BLaER1 treated with 17β-estradiol and CSF1 and Interleukin-3, amounts not matched to agents 10 nM and 100 nM (cell line): ENCODE measurements around the gene CEP83.
"Not testable (repeated sequence)": the region's sequence is repeated elsewhere in the genome, so short reads cannot be mapped to it uniquely, and the experiment has no call there.

Experiments
- H3K27ac ChIP-seq, 11 experiments: shearing (Covaris generic); formaldehyde crosslinking; 2 replicates each; pipeline ENCODE4 v1.8.1; 2022
- H3K27me3 ChIP-seq, 11 experiments: shearing (Covaris generic); formaldehyde crosslinking; 2 replicates each; pipeline ENCODE4 v1.8.1; 2022
- H3K36me3 ChIP-seq, 11 experiments: shearing (Covaris generic); formaldehyde crosslinking; 2 replicates each; pipeline ENCODE4 v1.8.1; 2022
- H3K4me1 ChIP-seq, 10 experiments: shearing (Covaris generic); formaldehyde crosslinking; 2 replicates each; pipeline ENCODE4 v1.8.1; 2022
- H3K4me2 ChIP-seq, 11 experiments: shearing (Covaris generic); formaldehyde crosslinking; 2 replicates each; pipeline ENCODE4 v1.8.1; 2022
- H3K4me3 ChIP-seq, 10 experiments: shearing (Covaris generic); formaldehyde crosslinking; 2 replicates each; pipeline ENCODE4 v1.8.1; 2022
- H3K9ac ChIP-seq, 11 experiments: shearing (Covaris generic); formaldehyde crosslinking; 2 replicates each; pipeline ENCODE4 v1.8.1; 2022
- H3K9me3 ChIP-seq, 11 experiments: shearing (Covaris generic); formaldehyde crosslinking; replicated peaks in 1 of 11; 2 replicates each; pipeline ENCODE4 v1.8.1; 2022
- H4K20me1 ChIP-seq, 11 experiments: shearing (Covaris generic); formaldehyde crosslinking; 2 replicates each; pipeline ENCODE4 v1.8.1; 2022
- Cebpa-rat ChIP-seq, 11 experiments: shearing (Covaris generic); IDR thresholded peaks; 2 replicates each; pipeline ENCODE4 v1.8.1; 2022

CEP83 gene

DNA sequence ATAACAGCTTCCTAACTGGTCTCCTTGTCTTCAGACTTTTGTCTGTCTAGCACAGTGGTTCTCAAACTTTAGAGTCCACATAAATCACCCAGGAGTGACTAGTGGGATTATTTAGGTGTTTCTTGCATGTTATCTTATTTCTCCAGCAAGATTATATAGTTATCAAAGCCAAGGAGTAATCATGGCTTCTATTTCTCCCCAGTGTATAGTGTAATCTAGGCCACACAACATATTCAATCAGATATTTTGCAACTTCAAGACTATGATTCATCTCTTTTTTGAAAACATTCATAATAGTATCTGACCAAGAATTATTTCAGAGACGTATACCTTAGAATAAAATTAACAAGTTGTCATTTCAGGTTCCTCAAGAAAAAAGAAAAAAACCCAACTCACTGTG, 131.9 kb downstream of the CEP83 start:
- no peaks in the 10 kb centered on the region for H3K27me3 ChIP-seq
- no peak overlapping the region for H3K4me3 ChIP-seq
- H3K4me1 ChIP-seq: no peaks in the 10 kb centered on the region
- peaks cover 7 to 14% (median 10%) of the 10 kb centered on the region in 11 experiments for H3K9me3 ChIP-seq
- peaks cover 37 to 87% (median 62%) of the 10 kb centered on the region in 11 experiments for H3K36me3 ChIP-seq
- no peak overlapping the region for H3K4me2 ChIP-seq
- no peak overlapping the region for H3K9ac ChIP-seq
- no peaks in the 10 kb centered on the region for H4K20me1 ChIP-seq
- TF ChIP-seq Cebpa-rat (IDR thresholded peaks at IDR 0.05): no peak
- no peak overlapping the region for H3K27ac ChIP-seq

DNA sequence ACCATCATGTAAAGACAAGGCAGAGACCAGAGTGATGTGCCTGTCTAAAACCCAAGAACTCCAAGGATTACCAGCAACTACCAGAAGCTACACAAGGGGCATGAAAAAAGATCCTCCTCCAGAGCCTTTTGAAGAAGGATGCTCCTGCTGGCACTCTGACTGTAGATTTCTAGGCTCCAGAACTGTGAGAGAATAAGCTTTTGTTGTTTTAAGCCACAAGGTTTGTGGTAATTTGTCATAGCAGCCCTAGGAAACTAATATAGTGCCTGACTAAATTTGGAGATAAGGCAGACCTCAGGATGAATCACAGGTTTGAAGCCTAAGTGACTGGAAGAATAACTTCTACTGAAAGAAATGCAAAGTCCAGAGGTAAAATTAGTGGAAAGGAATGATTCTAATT, 132.9 kb downstream of the CEP83 start:
- Histone ChIP-seq H3K4me2 (no peak overlapping the region), H3K9me3 (peaks cover 18 to 25% (median 21%) of the 10 kb centered on the region in 11 experiments), H3K4me1 (no peaks in the 10 kb centered on the region), H3K9ac (no peak overlapping the region), H3K4me3 (no peak overlapping the region), H3K27me3 (no peaks in the 10 kb centered on the region), H3K27ac (no peak overlapping the region), H3K36me3 (peaks cover 48 to 90% (median 72%) of the 10 kb centered on the region in 11 experiments), H4K20me1 (no peaks in the 10 kb centered on the region)
- no peak for TF ChIP-seq Cebpa-rat (IDR thresholded peaks at IDR 0.05)

DNA sequence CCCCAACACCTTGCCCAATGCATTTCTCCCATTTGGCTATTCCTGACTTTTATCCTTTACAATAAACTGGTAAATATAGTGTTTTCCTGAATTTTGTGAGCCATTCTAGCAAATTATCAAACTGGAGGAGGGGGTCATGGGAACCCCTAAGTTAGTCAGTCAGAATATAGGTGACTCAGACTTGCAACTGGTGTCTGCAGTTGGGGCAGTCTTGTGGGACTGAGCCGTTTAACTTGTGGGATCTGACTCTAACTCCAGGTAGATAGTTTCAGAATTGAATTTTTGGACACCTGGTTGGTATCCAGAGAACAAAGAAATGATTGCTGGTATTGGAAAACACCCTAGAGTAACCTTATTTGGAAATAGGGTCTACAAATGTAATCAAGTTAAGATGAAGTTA, 133.4 kb downstream of the CEP83 start:
- Histone ChIP-seq H3K4me2 (no peak overlapping the region), H3K9ac (no peak overlapping the region), H3K27ac (no peak overlapping the region), H4K20me1 (no peaks in the 10 kb centered on the region), H3K4me3 (no peak overlapping the region), H3K9me3 (peaks cover 23 to 30% (median 26%) of the 10 kb centered on the region in 11 experiments), H3K4me1 (no peaks in the 10 kb centered on the region), H3K27me3 (no peaks in the 10 kb centered on the region), H3K36me3 (peaks cover 51 to 90% (median 72%) of the 10 kb centered on the region in 11 experiments)
- no peak for TF ChIP-seq Cebpa-rat (IDR thresholded peaks at IDR 0.05)

DNA sequence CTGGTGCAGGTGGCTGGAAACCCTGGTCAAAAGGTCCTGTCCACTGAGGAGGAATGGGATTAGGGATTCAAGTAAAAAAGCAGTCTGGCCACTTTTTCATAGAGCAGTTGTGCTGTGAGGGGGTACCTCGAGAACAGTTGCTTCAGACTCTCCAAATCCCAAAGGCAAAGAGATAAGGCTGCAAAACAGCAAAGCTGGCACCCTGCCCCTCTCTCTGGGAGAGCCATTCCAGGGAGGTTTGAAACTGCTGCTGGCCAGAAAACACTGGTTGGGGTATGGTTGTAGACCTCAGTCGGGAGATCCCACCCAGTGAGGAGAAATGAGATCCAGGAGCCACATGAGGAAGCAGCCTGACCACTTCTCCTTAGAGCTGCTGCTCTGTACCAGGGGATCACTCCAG, 137.3 kb downstream of the CEP83 start:
- Histone ChIP-seq H4K20me1 (no peaks in the 10 kb centered on the region), H3K27ac (no peak overlapping the region), H3K9me3 (peaks cover 62 to 69% (median 65%) of the 10 kb centered on the region in 11 experiments), H3K4me3 (0 out of 20 replicates have a peak overlapping the region, but pooled peaks of 2 of the 10 experiments have one; percentile 3 to 24), H3K36me3 (peaks cover 50 to 82% (median 68%) of the 10 kb centered on the region in 11 experiments), H3K4me2 (no peak overlapping the region), H3K4me1 (peaks cover 0 to 7% (median 0%) of the 10 kb centered on the region in 10 experiments; a peak in 1 of 20 replicates), H3K9ac (no peak overlapping the region), H3K27me3 (no peaks in the 10 kb centered on the region)
- no peak for TF ChIP-seq Cebpa-rat (IDR thresholded peaks at IDR 0.05)

DNA sequence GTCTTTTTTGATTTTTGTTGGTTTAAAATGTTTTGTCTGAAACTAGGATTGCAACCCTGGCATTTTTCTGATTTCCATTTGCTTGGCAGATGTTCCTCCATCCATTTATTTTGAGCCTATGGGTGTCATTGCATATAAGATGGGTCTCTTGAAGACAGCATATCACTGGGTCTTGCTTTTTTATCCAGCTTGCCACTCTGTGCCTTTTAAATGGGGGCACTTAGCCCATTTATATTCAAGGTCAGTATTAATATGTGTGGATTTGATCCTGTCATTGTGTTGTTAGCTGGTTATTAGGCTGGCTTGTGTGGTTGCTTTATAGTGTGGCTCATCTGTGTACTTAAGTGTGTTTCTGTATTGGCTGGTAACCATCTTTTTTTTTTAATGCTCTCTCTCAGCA, 139.6 kb downstream of the CEP83 start:
- Histone ChIP-seq H3K36me3 (peaks cover 39 to 63% (median 50%) of the 10 kb centered on the region in 11 experiments), H3K9ac (no peak overlapping the region), H3K4me3 (no peak overlapping the region), H4K20me1 (no peaks in the 10 kb centered on the region), H3K4me1 (peaks cover 0 to 7% (median 0%) of the 10 kb centered on the region in 10 experiments; a peak in 1 of 20 replicates), H3K27me3 (no peaks in the 10 kb centered on the region), H3K4me2 (no peak overlapping the region), H3K27ac (no peak overlapping the region), H3K9me3 (peaks cover 72 to 78% (median 74%) of the 10 kb centered on the region in 11 experiments)
- TF ChIP-seq Cebpa-rat (IDR thresholded peaks at IDR 0.05): no peak

DNA sequence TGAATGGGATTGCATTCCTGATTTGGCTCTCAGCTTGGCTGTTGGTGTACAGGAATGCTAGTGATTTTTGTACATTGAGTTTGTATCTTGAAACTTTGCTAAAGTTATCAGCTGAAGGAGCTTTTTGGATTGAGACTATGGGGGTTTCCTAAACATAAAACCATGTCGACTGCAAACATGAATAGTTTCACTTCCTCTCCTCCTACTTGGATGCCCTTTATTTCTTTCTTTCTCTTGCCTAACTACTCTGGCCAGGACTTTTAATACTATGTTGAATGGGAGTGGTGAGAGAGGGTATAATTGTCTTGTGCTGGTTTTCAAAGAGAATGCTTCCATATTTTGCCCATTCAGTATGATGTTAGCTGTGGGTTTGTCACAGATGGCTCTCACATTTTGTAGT, 141.5 kb downstream of the CEP83 start:
- Histone ChIP-seq H3K9ac (no peak overlapping the region), H3K27me3 (no peaks in the 10 kb centered on the region), H3K9me3 (peaks cover 66 to 69% (median 68%) of the 10 kb centered on the region in 11 experiments), H4K20me1 (no peaks in the 10 kb centered on the region), H3K27ac (no peak overlapping the region), H3K4me1 (peaks cover 0 to 7% (median 0%) of the 10 kb centered on the region in 10 experiments; a peak in 1 of 20 replicates), H3K4me2 (no peak overlapping the region), H3K36me3 (peaks cover 31 to 48% (median 38%) of the 10 kb centered on the region in 11 experiments), H3K4me3 (no peak overlapping the region)
- TF ChIP-seq Cebpa-rat (IDR thresholded peaks at IDR 0.05): no peak

DNA sequence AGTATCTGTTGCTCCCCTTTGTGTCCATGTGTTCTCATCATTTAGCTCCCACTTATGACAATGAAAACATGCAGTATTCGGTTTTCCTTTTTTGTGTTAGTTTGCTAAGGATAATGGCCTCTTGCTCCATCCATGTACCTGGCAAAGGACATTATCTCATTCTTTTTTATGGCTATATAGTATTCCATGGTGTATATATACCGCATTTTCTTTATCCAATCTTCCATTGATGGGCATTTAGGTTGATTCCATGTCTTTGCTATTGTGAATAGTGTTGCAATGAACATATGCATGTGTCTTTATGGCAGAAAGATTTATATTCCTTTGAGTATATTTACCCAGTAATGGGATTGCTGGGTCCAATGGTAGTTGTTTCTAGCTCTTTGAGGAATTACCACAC, 143.1 kb downstream of the CEP83 start:
- not testable (repeated sequence) for H3K9ac ChIP-seq, H3K27me3 ChIP-seq, H4K20me1 ChIP-seq, H3K4me2 ChIP-seq, H3K4me1 ChIP-seq, H3K27ac ChIP-seq, H3K4me3 ChIP-seq
- Histone ChIP-seq H3K36me3 (peaks cover 15 to 40% (median 32%) of the 10 kb centered on the region in 11 experiments), H3K9me3 (peaks cover 51 to 54% (median 53%) of the 10 kb centered on the region in 11 experiments)

DNA sequence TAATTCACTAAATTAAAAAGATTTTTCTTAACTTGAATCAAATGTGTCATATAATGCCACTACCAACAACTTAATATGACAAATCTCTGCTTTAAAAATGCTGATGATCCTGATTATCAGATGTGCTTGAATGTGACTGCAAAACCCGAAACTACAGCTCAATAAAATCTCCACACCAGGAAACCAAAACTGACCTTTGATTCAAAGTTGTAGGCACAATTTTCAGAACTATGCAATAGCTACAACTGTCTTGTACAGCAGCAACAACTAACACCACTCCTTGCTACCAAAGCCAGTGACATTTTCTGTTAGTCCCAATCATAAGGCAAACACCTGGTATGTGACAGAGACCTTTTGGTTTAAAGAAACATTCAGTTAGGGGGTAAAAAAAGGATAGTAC, 147.3 kb downstream of the CEP83 start:
- Histone ChIP-seq H3K9me3 (peaks cover 8 to 11% (median 10%) of the 10 kb centered on the region in 11 experiments), H3K9ac (no peak overlapping the region), H3K4me3 (no peak overlapping the region), H3K27me3 (no peaks in the 10 kb centered on the region), H3K4me2 (no peak overlapping the region), H3K4me1 (peaks cover 0 to 13% (median 0%) of the 10 kb centered on the region in 10 experiments; a peak in 4 of 20 replicates), H3K27ac (no peak overlapping the region), H3K36me3 (peaks cover under 1 to 56% (median 37%) of the 10 kb centered on the region in 11 experiments; a peak in 19 of 22 replicates), H4K20me1 (no peaks in the 10 kb centered on the region)
- no peak for TF ChIP-seq Cebpa-rat (IDR thresholded peaks at IDR 0.05)

DNA sequence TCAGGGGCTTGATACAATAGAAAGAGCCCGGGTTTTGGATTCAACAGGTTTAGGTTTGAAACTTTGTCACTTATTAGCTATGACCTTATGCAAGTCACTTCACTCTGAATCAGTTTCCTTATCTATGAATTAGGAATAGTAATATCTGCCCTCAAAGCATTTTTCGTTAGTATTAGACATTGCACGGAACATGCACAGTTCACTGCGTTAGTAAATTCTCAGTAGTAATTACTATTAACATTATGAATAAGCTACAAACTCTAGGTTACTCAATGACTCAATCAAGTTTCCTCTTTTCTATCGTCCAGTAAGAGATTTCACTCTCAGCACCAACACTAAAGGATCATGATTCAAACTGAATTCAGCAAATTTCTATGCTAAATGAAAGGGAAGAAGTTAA, 150.3 kb downstream of the CEP83 start:
- Histone ChIP-seq H3K27ac (no peak overlapping the region), H3K36me3 (peaks cover 27 to 86% (median 67%) of the 10 kb centered on the region in 11 experiments)
- TF ChIP-seq Cebpa-rat (IDR thresholded peaks at IDR 0.05): no peak

DNA sequence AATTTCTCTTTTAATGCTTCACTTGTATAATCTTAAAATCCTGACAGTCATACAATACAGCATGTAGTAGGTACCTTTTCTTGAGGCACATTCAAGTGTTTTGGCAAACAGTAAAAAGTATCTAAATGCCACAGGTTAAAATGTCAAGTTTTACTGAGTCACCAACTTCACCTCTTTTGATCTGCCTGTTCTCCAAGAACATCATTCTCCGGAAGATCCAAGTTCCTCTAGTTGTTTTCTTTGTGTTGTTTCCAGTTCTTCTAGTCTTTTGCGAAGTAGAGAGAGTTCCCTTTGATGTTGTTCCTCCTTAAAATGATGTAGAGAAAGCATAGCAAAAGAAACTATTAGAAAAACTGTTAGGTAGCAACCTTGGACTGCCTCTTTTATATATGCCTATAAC, 151.1 kb downstream of the CEP83 start:
- H3K36me3 ChIP-seq: peaks cover 33 to 94% (median 74%) of the 10 kb centered on the region in 11 experiments
- TF ChIP-seq Cebpa-rat (IDR thresholded peaks at IDR 0.05): no peak

More for the DNA sequence above, 150.3 kb downstream of the CEP83 start:
- Histone ChIP-seq H3K27me3 (no peaks in the 10 kb centered on the region), H3K4me2 (no peak overlapping the region), H3K9ac (no peak overlapping the region), H4K20me1 (no peaks in the 10 kb centered on the region), H3K9me3 (no peaks in the 10 kb centered on the region), H3K4me3 (no peak overlapping the region), H3K4me1 (peaks cover 0 to 13% (median 0%) of the 10 kb centered on the region in 10 experiments; a peak in 4 of 20 replicates)

More for the DNA sequence above, 151.1 kb downstream of the CEP83 start:
- Histone ChIP-seq H3K4me1 (peaks cover 0 to 13% (median 0%) of the 10 kb centered on the region in 10 experiments; a peak in 4 of 20 replicates), H3K27ac (no peak overlapping the region), H3K4me2 (no peak overlapping the region), H3K9me3 (no peaks in the 10 kb centered on the region), H3K4me3 (no peak overlapping the region), H4K20me1 (no peaks in the 10 kb centered on the region), H3K27me3 (no peaks in the 10 kb centered on the region), H3K9ac (no peak overlapping the region)
